Stimulated activated CD8-positive, alpha-beta memory T cell treated with anti-CD3 and anti-CD28 coated beads, Interleukin-7, amount 100 ng/mL, for 24 hours (primary cell): ENCODE results near the gene OR51E2.

Experiments
- DNase-seq: peaks from one replicate; pipeline ENCODE4 v3.0.0-alpha.2; 2020; ENCODE audit warnings: low read depth

OR51E2 gene

GRCh38 chr11:4662876-4663275, 34.8 kb downstream of the OR51E2 start:
- DNase-seq = no peak

DNA sequence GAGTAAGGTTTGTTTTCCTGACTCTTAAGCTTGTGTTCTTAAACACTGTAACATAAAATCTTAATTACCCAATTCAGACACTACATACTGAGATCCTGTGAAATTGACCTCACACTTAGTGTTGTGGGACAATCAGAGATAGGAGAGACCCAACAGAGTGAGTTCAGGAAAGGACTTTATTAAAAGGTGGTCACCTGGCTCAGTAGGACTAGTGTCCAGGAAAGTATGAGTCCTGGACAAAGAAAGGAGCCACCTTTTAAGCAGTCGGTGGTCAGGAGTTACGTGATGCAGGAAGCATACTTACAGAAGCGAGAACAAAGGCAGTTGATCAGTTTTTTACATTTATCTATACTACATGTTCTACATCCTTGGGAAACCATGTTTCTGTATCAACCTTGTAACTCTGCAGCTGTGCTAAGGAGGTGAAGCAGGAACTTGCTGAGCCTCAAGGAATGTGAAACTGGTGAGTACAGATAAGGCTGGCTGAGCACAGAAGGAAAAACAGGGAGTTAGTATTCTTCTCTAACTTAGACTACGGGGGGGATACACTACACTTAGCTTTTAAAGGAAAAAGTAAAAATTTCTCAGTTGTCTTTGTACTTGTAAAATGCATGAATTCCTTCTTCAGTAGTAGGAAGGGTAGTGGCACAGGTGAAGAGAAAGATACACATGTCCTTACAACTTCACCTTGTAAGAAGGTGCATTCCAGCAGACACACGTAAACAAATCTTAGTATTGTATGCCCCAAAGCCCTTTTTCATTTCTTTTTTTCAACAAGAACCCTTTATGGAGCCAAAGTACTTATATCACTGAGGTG, 38.8 kb downstream of the OR51E2 start:
- DNase-seq = no peak

DNA sequence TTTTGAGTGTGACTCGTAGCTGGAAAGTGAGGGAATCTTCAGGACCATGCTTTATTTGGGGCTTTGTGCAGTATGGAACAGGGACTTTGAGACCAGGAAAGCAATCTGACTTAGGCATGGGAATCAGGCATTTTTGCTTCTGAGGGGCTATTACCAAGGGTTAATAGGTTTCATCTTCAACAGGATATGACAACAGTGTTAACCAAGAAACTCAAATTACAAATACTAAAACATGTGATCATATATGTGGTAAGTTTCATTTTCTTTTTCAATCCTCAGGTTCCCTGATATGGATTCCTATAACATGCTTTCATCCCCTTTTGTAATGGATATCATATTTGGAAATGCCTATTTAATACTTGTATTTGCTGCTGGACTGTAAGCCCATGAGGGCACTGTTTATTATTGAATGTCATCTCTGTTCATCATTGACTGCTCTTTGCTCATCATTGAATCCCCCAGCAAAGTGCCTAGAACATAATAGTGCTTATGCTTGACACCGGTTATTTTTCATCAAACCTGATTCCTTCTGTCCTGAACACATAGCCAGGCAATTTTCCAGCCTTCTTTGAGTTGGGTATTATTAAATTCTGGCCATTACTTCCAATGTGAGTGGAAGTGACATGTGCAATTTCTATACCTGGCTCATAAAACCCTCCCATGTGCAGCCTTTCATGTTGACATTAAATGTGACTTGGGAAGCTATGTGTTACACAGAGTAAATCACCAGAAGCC, 42.9 kb downstream of the OR51E2 start:
- DNase-seq = no peak

DNA sequence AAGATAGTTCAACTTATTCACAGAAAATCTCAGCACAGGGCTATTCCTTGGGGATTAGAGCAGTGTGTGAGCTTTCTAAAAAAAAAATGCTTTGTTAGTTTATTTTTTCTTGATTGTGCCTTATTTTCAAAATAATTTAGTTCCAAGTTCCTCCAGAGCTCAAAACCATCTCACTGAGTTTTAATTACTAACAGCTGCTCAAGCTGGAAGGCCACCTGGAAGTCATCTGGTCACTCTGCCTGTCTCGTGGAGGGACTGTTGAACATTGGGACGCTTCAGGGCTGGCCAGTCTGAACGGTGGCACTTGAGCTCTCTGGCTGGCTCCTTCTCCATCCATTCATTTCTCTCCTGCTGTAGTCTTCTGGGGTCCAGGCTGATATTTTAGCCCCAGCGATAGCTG, 49.9 kb downstream of the OR51E2 start:
- no peak for DNase-seq

DNA sequence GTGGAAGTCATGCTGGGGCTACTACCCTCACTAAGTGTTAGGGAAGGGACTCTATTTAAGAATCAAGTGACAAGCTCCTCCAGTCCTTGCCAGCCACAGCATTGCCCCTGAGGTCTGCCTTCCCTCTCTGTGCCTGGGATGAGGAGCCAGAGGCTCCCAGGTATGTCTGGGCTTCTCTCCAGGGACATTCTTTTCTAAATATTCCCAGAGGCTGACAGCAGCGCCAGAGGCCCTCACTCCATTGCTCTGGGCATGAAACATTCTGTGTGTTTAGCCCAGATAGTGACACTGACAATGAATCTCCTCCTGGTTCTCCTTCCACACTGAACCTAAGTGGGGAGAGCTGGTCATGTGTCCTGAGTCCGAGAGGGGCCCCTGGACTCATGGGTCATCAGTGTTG, 51.7 kb downstream of the OR51E2 start:
- DNase-seq = no peak

- no peak for DNase-seq
Measured at GRCh38 chr11:4644233-4644632, 53.4 kb downstream of the OR51E2 start.

DNA sequence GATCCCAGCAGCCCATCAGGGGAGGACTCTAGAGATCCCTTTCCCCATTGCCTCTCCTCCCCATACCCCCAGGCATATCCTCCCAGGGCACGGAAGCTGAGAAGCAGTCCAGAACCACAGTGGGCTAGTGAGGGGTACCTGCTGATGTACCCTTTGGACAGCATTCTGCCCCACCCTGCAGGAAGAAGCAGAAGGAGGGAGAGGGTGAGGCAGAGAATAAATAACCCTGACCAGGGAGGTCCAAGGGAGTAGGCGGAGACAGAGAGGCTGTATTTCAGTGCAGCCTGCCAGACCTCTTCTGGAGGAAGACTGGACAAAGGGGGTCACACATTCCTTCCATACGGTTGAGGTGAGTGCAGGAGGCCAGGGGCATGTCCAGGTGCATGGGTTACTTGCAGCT, 54.0 kb downstream of the OR51E2 start, which contains the start of gene OR51E1:
OR51E1 (plus strand) TSS at position 301 of the 400 bp plus-strand sequence. CDS start 8,545 bp downstream, outside the sequence.
- DNase-seq = no peak

DNA sequence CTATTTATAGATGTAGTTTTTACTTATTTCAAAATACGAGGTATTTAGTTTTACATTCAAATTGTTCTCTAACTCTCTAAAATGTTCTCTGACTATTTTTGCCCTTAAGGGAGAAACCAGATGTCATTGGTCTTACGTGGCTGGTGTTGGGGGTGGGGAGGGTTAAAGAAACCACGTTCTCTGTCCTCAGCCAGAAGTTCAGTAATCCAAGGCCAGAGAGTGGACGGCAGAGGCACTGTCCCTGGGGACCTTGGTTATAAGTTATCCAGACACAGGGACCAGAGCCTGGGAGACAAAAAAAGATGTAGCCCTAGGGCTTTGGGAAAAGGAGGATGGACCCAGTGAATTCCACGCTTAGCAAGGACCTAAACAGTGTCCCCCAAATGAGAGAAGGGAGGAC, 54.6 kb downstream of the OR51E2 start:
- no peak for DNase-seq

GRCh38 chr11:4642043-4642442, 55.6 kb downstream of the OR51E2 start:
- DNase-seq = no peak

- no peak for DNase-seq
Measured at GRCh38 chr11:4641501-4641900, 56.2 kb downstream of the OR51E2 start.

DNA sequence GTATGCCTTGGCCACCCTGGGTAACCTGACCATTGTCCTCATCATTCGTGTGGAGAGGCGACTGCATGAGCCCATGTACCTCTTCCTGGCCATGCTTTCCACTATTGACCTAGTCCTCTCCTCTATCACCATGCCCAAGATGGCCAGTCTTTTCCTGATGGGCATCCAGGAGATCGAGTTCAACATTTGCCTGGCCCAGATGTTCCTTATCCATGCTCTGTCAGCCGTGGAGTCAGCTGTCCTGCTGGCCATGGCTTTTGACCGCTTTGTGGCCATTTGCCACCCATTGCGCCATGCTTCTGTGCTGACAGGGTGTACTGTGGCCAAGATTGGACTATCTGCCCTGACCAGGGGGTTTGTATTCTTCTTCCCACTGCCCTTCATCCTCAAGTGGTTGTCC, 57.7 kb downstream of the OR51E2 start:
- no peak for DNase-seq

DNA sequence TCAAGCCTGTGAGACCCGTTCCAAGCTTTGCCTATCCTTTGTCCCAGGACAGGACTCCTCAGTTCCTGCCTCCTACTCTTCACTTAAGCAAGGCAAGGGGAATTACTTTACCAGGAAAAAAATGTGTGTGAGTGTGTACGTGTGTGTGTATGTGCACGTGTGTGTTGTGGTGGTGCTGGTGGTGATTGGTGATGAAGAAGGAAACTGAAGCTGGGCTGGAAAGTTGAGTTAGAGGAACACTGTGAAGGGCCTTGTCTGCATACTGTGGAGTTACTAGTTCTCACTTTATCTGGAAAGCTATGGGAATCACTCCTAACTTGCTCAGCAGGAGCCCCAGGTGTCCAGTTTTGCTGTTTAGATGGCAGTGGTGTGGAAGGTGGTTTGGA, 60.0 kb downstream of the OR51E2 start:
- DNase-seq = no peak

DNA sequence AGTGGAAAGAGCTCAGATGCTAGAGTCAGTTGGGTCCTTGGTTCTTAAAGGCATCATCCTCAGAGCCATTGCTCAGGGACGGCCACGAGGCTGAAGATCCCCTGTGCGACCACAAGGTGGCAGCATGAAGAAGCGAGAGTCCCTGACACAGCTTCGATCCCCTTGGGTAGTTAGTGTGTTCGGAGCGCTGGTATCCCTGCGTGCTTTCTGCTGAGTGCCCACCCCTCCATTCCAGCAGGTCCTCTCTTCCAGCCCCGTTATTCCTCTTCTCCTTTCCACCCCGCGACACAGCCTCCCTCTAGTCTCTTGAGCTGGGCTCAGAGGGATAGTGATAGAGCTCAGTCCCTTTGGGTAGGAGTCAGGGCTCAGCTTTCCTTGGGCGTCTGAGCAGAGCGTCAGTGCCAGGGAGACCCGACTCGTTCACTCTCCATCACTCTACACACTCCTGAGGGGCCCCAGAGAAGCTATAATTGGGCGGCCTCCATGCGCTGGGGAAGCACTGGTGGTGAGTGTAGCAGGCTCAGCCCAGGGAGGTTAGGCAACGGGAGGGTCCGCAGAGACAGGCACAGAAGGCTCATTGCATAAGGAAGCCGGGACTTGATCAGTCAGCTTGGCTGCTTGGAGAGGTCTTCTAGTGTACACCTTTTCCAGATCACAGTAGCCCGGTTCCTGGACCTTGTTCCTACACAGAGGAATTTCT, 60.5 kb downstream of the OR51E2 start, which contains the start of gene OR51D1:
OR51D1 (plus strand) TSS at position 516 of the 700 bp plus-strand sequence. CDS start 2,314 bp downstream, outside the sequence.
- peak; percentile 36 for DNase-seq

- no peak for DNase-seq
Measured at GRCh38 chr11:4636136-4636535, 61.5 kb downstream of the OR51E2 start.
